Measurements from ENCODE around the gene NDUFAF3.

DNA sequence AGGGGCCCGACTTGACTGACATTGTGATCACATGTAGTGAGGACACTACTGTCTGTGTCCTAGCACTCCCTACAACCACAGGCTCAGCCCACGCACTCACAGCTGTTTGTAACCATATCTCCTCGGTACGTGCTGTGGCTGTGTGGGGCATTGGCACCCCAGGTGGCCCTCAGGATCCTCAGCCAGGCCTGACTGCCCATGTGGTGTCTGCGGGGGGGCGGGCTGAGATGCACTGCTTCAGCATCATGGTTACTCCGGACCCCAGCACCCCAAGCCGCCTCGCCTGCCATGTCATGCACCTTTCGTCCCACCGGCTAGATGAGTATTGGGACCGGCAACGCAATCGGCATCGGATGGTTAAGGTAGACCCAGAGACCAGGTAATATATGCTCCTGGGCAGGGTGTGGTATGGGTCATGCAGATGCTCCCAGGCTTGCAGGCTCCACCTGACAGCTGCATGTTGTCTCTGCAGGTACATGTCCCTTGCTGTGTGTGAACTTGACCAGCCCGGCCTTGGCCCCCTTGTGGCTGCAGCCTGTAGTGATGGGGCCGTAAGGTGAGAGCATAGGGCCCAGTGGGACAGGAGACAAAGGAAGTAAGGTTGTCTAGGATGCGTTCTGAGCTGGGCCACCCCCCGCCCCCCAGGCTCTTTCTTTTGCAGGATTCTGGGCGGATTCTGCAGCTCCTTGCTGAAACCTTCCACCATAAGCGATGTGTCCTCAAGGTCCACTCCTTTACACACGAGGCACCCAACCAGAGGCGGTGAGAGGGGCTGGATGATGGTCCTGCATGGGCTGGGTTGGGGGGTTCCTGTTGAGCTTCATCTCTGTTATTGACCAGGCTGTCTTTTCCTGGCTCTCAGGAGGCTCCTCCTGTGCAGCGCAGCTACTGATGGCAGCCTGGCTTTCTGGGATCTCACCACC, 7.9 kb upstream of the NDUFAF3 start:
- no peak for TF ChIP-seq POLR2A (IDR thresholded peaks at IDR 0.05; ENCODE audit: low read depth, low read length)
- TF ChIP-seq, protein P1, sequence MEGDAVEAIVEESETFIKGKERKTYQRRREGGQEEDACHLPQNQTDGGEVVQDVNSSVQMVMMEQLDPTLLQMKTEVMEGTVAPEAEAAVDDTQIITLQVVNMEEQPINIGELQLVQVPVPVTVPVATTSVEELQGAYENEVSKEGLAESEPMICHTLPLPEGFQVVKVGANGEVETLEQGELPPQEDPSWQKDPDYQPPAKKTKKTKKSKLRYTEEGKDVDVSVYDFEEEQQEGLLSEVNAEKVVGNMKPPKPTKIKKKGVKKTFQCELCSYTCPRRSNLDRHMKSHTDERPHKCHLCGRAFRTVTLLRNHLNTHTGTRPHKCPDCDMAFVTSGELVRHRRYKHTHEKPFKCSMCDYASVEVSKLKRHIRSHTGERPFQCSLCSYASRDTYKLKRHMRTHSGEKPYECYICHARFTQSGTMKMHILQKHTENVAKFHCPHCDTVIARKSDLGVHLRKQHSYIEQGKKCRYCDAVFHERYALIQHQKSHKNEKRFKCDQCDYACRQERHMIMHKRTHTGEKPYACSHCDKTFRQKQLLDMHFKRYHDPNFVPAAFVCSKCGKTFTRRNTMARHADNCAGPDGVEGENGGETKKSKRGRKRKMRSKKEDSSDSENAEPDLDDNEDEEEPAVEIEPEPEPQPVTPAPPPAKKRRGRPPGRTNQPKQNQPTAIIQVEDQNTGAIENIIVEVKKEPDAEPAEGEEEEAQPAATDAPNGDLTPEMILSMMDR (IDR thresholded peaks at IDR 0.05; ENCODE audit: extremely low read depth in 1 of 2, insufficient read depth in 1 of 2, low read depth in 1 of 2, low read length in 2 of 2): peak; percentile 54 to 72
- no peak for TF ChIP-seq POLR2AphosphoS5 (IDR thresholded peaks at IDR 0.05; ENCODE audit: insufficient read depth, low read depth, low read length)
- TF ChIP-seq EZH2 (IDR thresholded peaks at IDR 0.05; ENCODE audit: borderline replicate concordance, low read depth, low read length, severe bottlenecking): no peak
- TF ChIP-seq MYC (IDR thresholded peaks at IDR 0.05; ENCODE audit: low read depth, low read length): no peak
- TF ChIP-seq, protein P2, sequence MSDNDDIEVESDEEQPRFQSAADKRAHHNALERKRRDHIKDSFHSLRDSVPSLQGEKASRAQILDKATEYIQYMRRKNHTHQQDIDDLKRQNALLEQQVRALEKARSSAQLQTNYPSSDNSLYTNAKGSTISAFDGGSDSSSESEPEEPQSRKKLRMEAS (IDR thresholded peaks at IDR 0.05; ENCODE audit: insufficient read depth, insufficient read length): no peak
- TF ChIP-seq GATA2 (IDR thresholded peaks at IDR 0.05; ENCODE audit: insufficient read depth, insufficient read length, low read depth, low read length): no peak
- TF ChIP-seq JUN (IDR thresholded peaks at IDR 0.05; ENCODE audit: borderline replicate concordance, insufficient read depth, insufficient read length, low read depth): no peak
